Duodenal mucosa (tissue), 2 donors: ENCODE measurements around the gene PTK6.

Experiments
- H3K27ac ChIP-seq: one replicate; pipeline ENCODE4 v1.7.0; 2013; ENCODE audit warnings: low read depth, low read length
- H3K27me3 ChIP-seq, 2 donors: one replicate each; pipeline ENCODE4 v1.7.0; 2013; ENCODE audit warnings: low read length in 2 of 2, control low read depth in 1 of 2; ENCODE audit not compliant: insufficient read depth in 2 of 2, control insufficient read depth in 1 of 2
- H3K36me3 ChIP-seq, 2 donors: one replicate each; pipeline ENCODE4 v1.7.0; 2013; ENCODE audit warnings: low read length in 2 of 2, control low read depth in 1 of 2; ENCODE audit not compliant: insufficient read depth in 2 of 2, control insufficient read depth in 1 of 2
- H3K4me1 ChIP-seq, 2 donors: one replicate each; pipeline ENCODE4 v1.7.0; 2013; ENCODE audit warnings: low read length in 2 of 2, control low read depth in 1 of 2; ENCODE audit not compliant: insufficient read depth in 2 of 2, control insufficient read depth in 1 of 2
- H3K4me3 ChIP-seq, 2 donors: one replicate each; pipeline ENCODE4 v1.7.0; 2013; ENCODE audit warnings: low read length in 2 of 2, low read depth in 1 of 2
- H3K9ac ChIP-seq, 2 donors: one replicate each; pipeline ENCODE4 v1.7.0; 2013; ENCODE audit warnings: low read length in 2 of 2, low read depth in 1 of 2
- H3K9me3 ChIP-seq, 2 donors: one replicate each; pipeline ENCODE4 v1.7.0; 2013; ENCODE audit warnings: low read length in 2 of 2, control low read depth in 1 of 2; ENCODE audit not compliant: control insufficient read depth in 1 of 2

The PTK6 gene

DNA sequence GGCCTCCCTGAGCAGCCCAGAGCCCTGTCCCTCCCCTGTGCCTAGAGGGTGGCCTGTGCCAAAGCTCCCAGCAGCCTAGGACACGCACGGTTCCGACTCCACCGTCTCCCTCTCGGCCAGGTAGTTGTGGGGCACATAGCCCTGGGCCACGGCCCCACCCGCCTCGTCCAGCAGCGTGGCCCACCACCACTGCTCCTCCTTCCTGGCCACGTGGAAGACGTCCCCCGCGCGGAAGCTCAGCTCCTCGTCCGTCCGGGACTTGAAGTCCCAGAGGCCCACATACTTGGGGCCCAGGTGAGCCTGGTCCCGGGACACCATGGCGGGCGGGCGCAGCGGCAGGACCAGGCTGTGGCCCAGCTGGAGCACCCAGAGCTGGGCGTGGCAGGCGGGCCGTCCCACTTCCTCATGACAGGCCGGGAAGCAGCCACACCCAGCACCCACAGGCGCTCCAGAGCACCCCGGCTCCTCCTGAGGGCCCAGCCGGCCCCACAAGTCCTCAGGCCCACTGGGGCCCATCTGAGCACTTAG lies at the start of gene PTK6:
TSS of gene PTK6 (minus strand) at position 380 of the 528 bp plus-strand sequence. CDS start at position 318, 62 bp downstream.
- Histone ChIP-seq H3K4me1 (peaks cover 18 to 31% of the 10 kb centered on the region in 2 donors), H3K27ac (peak within 1 kb of the TSS; percentile 96), H3K27me3 (peaks cover 0 to 11% of the 10 kb centered on the region in 2 donors), H3K36me3 (peaks cover 0 to 2% of the 10 kb centered on the region in 2 donors), H3K4me3 (peak within 1 kb of the TSS; percentile 72 to 80), H3K9me3 (no peaks in the 10 kb centered on the region), H3K9ac (peak within 1 kb of the TSS; percentile 60 to 95)

- Histone ChIP-seq H3K27ac (no peak overlapping the region), H3K9me3 (no peaks in the 10 kb centered on the region), H3K4me3 (no peak overlapping the region)
These were observed 49.6 kb upstream of the PTK6 start for GRCh38 chr20:63586797-63587196.

DNA sequence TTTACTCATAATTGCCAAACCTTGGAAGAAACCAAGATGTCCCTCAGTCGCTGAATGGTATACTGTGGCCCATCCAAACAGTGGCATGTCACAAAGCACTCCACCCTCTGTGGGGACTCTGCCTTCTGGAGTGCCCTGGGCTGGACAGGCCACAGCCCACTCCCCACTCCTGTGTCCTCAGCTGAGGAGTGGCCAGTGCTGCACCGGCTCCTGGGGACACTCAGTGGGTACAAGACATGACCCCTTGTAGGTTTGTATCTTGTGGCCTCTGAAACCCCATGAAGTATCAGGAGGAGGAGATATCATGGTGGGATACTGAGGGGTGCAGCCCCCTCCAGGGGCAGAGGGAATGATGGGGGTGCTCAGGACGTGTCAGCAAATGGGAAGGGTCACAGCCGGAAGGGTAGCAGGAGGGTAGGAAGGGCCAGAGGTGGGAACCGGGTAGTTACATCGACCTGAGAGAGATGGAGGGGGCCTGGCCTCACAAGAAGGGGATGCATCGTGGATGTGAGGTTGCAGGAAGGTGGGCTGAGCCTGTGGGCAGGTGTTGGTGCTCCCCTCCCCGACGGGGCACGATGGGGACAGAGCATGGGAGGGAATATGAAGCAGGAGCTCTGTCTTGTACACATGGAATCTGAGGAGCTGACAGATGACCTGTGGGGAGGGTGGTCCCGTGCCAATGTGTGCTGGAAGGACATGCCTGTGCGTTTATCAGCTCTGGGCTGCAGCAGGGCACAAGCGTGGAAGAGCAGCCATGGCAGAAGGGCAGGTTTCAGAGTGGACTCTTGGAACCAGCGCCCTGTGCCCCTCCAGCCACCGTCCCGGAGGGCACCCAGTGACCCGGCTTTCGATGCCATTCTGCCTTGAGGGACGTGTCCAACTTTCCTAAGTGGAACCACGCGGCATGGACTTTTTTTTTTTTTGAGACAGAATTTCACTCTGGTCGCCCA lies 48.7 kb upstream of the PTK6 start:
- Histone ChIP-seq H3K9me3 (no peaks in the 10 kb centered on the region), H3K4me3 (no peak overlapping the region), H3K36me3 (peaks cover under 1 to 24% of the 10 kb centered on the region in 2 donors), H3K27me3 (peaks cover 0 to 11% of the 10 kb centered on the region in 2 donors), H3K9ac (no peak overlapping the region), H3K4me1 (no peaks in the 10 kb centered on the region), H3K27ac (no peak overlapping the region)

More at GRCh38 chr20:63586797-63587196, 49.6 kb upstream of the PTK6 start:
- H3K36me3 ChIP-seq = peaks cover 5 to 33% of the 10 kb centered on the region in 2 donors
- H3K9ac ChIP-seq = no peak overlapping the region
- H3K27me3 ChIP-seq = peaks cover 0 to 7% of the 10 kb centered on the region in 2 donors
- no peaks in the 10 kb centered on the region for H3K4me1 ChIP-seq

DNA sequence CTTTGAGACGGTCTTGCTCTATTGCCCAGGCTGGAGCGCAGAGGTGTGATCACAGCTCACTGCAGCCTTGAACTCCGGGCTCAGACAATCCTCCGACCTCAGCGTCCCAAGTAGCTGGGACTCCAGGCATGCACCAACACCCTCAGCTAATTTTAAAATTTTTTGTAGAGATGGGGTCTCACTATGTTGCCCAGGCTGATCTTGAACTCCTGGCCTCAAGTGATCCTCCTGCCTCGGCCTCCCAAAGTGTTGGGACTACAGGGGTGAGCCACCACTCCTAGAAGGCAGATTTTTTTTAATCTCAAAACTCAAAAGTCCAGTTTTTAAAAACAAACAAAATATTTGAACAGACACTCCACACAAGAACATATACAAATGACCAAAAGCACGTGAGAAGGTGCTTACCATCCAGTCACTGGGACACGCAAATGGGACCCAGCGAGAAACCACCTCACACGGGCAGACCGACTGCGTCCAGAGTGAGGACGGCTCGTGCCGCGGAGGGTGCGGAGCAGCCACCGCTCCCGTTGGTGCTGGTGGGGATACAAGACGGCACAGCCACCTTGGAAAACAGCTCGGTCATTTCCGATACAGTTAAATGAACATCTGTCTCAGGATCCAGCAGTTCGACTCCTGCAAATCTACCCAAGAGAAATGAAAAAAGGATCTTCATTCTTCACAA lies 45.3 kb upstream of the PTK6 start:
- H3K36me3 ChIP-seq = no peaks in the 10 kb centered on the region
- peaks cover 8 to 31% of the 10 kb centered on the region in 2 donors for H3K27me3 ChIP-seq
- peaks cover 0 to 5% of the 10 kb centered on the region in 2 donors for H3K4me1 ChIP-seq
- no peak overlapping the region for H3K27ac ChIP-seq
- no peaks in the 10 kb centered on the region for H3K9me3 ChIP-seq
- H3K9ac ChIP-seq = no peak overlapping the region
- H3K4me3 ChIP-seq = no peak overlapping the region

DNA sequence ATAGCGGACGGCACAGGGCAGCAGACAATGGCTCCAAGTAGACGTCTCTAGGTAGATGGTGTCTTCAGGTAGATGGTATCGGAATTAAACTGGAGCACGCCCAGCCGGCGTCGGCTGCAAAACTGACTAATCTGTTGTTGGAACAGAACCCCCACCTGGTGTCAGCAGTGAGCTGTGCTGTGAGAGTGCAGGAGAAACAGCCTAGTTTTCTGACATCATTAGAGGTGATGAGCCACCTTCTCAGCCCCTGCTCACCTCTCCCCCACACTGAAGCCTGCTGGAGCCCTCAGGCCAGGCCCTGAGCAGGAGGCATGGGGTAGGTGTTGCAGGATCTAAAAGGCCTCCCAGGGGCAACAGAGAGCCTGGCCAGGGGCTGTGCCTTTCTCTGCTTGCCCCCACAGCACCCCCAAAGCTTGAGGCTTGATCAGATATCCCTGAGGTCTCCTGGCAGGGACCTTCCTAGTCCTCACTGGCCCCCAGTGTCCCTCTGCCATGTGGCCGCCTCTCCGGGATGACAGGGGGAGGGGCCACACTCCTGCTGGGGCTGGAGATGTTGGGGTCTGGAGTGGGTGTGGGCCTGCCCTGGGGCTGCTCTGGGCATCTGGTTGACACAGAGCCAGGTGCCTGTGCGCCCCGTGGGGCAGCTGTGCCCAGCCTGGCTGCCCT lies 43.8 kb upstream of the PTK6 start:
- Histone ChIP-seq H3K27me3 (peaks cover 9 to 36% of the 10 kb centered on the region in 2 donors), H3K4me3 (no peak overlapping the region), H3K36me3 (no peaks in the 10 kb centered on the region), H3K9me3 (no peaks in the 10 kb centered on the region), H3K4me1 (peaks cover 0 to 8% of the 10 kb centered on the region in 2 donors), H3K9ac (no peak overlapping the region), H3K27ac (no peak overlapping the region)

DNA sequence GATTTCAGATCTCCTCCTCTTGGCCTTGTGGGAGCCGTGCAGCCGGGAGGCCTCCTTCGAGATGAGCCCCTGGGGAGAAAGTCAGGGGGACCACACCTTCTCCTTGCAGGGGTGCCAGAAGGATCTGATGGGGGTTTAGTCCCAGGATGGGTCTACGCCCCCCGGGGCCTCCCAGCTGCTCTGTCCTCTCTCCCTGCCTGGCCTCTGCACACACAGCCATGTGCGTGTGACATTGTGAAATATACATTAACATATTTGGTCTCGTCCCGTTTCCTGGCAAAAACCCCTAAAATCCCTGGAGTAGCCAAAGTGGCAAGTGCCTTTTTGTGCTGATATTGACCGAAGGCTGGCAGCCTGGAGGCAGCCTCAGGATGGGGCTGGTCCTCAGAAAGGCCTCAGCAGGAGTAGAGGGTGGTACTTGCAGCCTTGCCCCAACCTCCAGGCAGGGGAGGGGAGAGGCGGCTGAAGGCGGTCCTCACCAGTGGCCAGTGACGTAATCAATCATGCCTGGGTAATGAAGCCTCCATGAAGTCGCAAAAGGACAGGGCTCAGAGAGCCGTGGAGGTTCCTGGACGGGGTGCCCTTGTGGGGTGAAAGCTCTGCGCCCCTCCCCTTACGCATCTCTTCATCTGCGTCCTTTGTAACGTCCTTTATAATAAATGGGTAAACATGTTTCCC lies 42.0 kb upstream of the PTK6 start:
- no peak overlapping the region for H3K4me3 ChIP-seq
- H3K9me3 ChIP-seq = no peaks in the 10 kb centered on the region
- H3K36me3 ChIP-seq = no peaks in the 10 kb centered on the region
- H3K27me3 ChIP-seq = peaks cover 14 to 36% of the 10 kb centered on the region in 2 donors
- H3K27ac ChIP-seq = no peak overlapping the region
- no peak overlapping the region for H3K9ac ChIP-seq
- peaks cover 5 to 12% of the 10 kb centered on the region in 2 donors for H3K4me1 ChIP-seq

DNA sequence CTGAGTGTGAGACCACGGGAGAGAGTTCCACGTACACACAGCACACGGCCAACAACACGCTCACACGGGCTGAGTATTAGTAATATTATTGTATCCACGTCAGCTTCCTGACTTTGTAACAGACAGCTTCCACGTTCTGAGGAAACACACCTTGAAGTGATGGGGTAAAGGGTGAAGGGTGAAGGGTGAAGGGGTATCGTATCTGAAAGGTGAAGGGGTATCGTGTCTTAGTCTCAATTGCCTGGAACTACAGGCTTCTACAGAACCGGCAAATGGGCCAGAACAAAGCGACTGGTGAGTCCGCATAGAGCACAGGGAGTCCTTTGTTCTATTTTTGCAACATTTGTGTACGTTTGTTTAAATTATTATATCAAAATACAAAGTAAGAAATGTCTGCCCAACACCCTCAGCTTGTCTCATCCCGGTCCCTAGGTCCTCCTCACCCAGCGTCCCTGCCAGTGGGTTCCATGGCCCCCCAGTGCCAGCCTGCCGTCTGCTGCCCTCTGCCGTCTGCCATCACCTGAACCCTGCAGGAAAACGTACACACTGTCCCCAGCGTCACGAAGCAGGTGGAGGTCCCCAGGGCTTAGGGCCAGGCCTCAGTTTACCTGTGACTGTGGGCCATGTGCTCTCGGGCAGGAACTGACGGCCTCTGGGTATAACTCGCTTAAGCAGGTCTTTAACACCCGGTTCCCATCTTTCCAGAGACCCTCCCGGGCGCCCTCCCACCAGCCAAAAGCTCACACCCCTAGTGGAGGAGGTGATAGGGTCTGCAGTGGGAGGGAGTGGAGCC lies 41.2 kb upstream of the PTK6 start:
- peaks cover 5 to 15% of the 10 kb centered on the region in 2 donors for H3K4me1 ChIP-seq
- H3K9me3 ChIP-seq = no peaks in the 10 kb centered on the region
- no peak overlapping the region for H3K9ac ChIP-seq
- peaks cover 14 to 36% of the 10 kb centered on the region in 2 donors for H3K27me3 ChIP-seq
- no peak overlapping the region for H3K4me3 ChIP-seq
- H3K36me3 ChIP-seq = no peaks in the 10 kb centered on the region
- no peak overlapping the region for H3K27ac ChIP-seq

GRCh38 chr20:63577317-63577894 lies 40.2 kb upstream of the PTK6 start:
- peaks cover 14 to 28% of the 10 kb centered on the region in 2 donors for H3K27me3 ChIP-seq
- H3K27ac ChIP-seq = no peak overlapping the region
- H3K36me3 ChIP-seq = no peaks in the 10 kb centered on the region
- H3K4me3 ChIP-seq = no peak overlapping the region
- no peak overlapping the region for H3K9ac ChIP-seq
- no peaks in the 10 kb centered on the region for H3K9me3 ChIP-seq
- peaks cover 11 to 22% of the 10 kb centered on the region in 2 donors for H3K4me1 ChIP-seq
